CD4-positive, alpha-beta T cell (primary cell): ENCODE results near the gene CELF4. TPM values are rescaled to one million over a fixed set of nuclear protein-coding genes. Genes with fewer than 3 reads are reported as not detected.

ENCODE experiments used
- ATAC-seq: fragments of 200-7000 bp; cut with Tn5 transposase; one replicate; pipeline ENCODE4 v1.10.0; 2022; ENCODE audit warnings: mild to moderate bottlenecking; ENCODE audit not compliant: poor library complexity
- CTCF ChIA-PET: fragments of 350-600 bp; sonication (Branson Sonifier 250); formaldehyde crosslinking; loops from one replicate; lab custom pipeline; 2021; ENCODE audit warnings: antibody characterized with exemption, inconsistent platforms; lab: Charles Lee
- POLR2A ChIA-PET: fragments of 350-600 bp; sonication (Branson Sonifier 250); formaldehyde crosslinking; loops from one replicate; lab custom pipeline; 2021; ENCODE audit warnings: antibody characterized with exemption, inconsistent platforms; lab: Charles Lee
- DNase-seq, 14 experiments: peaks; one replicate each; pipeline ENCODE4 v3.0.0-alpha.2; 2013 to 2020; ENCODE audit warnings: mixed read lengths in 2 of 14
- H3K27ac ChIP-seq, 2 donors: one replicate each; pipeline versions ENCODE4 v1.5.1 to v1.7.0; 2013; ENCODE audit warnings: low read length in 2 of 2, low read depth in 1 of 2, mild to moderate bottlenecking in 1 of 2
- H3K27me3 ChIP-seq, 2 experiments: 1 replicate in 1 of 2; 2 replicates in 1 of 2; pipeline versions ENCODE4 v1.6.1 to v1.7.0; 2013; ENCODE audit warnings: low read length in 2 of 2, control low read depth in 1 of 2, mild to moderate bottlenecking in 1 of 2, moderate library complexity in 1 of 2; ENCODE audit not compliant: insufficient read depth in 2 of 2, control insufficient read depth in 1 of 2
- H3K36me3 ChIP-seq: one replicate; pipeline ENCODE4 v1.6.1; 2013; ENCODE audit warnings: low read length, control low read depth; ENCODE audit not compliant: insufficient read depth
- H3K4me1 ChIP-seq: one replicate; pipeline ENCODE4 v1.6.1; 2013; ENCODE audit warnings: low read length, control low read depth; ENCODE audit not compliant: insufficient read depth
- H3K4me3 ChIP-seq: one replicate; pipeline ENCODE4 v1.5.1; 2013; ENCODE audit warnings: mild to moderate bottlenecking, low read length, moderate library complexity
- H3K9me3 ChIP-seq, 2 experiments: 1 replicate in 1 of 2; 2 replicates in 1 of 2; pipeline versions ENCODE4 v1.6.1 to v1.7.0; 2013; ENCODE audit warnings: low read length in 2 of 2, mild to moderate bottlenecking in 2 of 2, control low read depth in 1 of 2, moderate library complexity in 1 of 2; ENCODE audit not compliant: control insufficient read depth in 1 of 2, insufficient read depth in 1 of 2
- H3K27ac Mint-ChIP-seq: one replicate; pipeline ENCODE4 v1.8.0; 2020; ENCODE audit warnings: mixed read lengths
- H3K27me3 Mint-ChIP-seq: one replicate; pipeline ENCODE4 v1.8.0; 2021; ENCODE audit warnings: mixed read lengths
- H3K36me3 Mint-ChIP-seq: one replicate; pipeline ENCODE4 v1.8.0; 2021; ENCODE audit warnings: low read depth, mixed read lengths
- H3K4me1 Mint-ChIP-seq: one replicate; pipeline ENCODE4 v1.8.0; 2021; ENCODE audit warnings: low read depth, mixed read lengths
- H3K4me3 Mint-ChIP-seq: one replicate; pipeline ENCODE4 v1.8.0; 2020; ENCODE audit warnings: mild to moderate bottlenecking, mixed read lengths
- H3K9me3 Mint-ChIP-seq: one replicate; pipeline ENCODE4 v1.8.0; 2020; ENCODE audit warnings: mixed read lengths
- CTCF ChIP-seq: fragments of 200-600 bp; IDR thresholded peaks from one replicate; pipeline ENCODE4 v1.8.0; 2022; ENCODE audit warnings: antibody characterized with exemption, mild to moderate bottlenecking
- intact Hi-C, 2 experiments: fragments of 100-400 bp; cut with DNase I in 1 of 2; cut with micrococcal nuclease in 1 of 2; formaldehyde crosslinking; loops; one replicate each; pipeline versions ENCODE4 v1.15.1 to v1.9.0; 2023 to 2025; cut with DNase I, micrococcal nuclease
- total RNA-seq, 174 experiments: library from RNA in 2 of 174; stranded (reverse) in 2 of 174; gene quantifications; one replicate each; pipeline ENCODE4 v1.2.3 and lab custom pipeline; 2021 to 2026

CELF4 gene
- total RNA-seq, 2 experiments from 2014 or later = not detected

- Mint-ChIP-seq H3K27ac (no peak overlapping the region), H3K27me3 (peaks cover 6% of the 10 kb centered on the region), H3K4me1 (no peaks in the 10 kb centered on the region), H3K4me3 (no peak overlapping the region), H3K9me3 (no peaks in the 10 kb centered on the region), H3K36me3 (no peaks in the 10 kb centered on the region)
- Histone ChIP-seq H3K4me3 (no peak overlapping the region), H3K9me3 (no peaks in the 10 kb centered on the region), H3K36me3 (no peaks in the 10 kb centered on the region), H3K4me1 (no peaks in the 10 kb centered on the region), H3K27ac (no peak overlapping the region), H3K27me3 (no peaks in the 10 kb centered on the region)
- ChIA-PET POLR2A (no interaction called here), CTCF (no interaction called here)
- TF ChIP-seq CTCF = no peak
- no peak for ATAC-seq
- intact Hi-C loops = no loop called here
- no peak for DNase-seq
Measured at GRCh38 chr18:37339701-37340215, 225.8 kb downstream of the CELF4 start.

GRCh38 chr18:37336568-37337285 lies 228.9 kb downstream of the CELF4 start:
- H3K27ac Mint-ChIP-seq = no peak overlapping the region
- Histone ChIP-seq H3K4me1 (no peaks in the 10 kb centered on the region), H3K4me3 (no peak overlapping the region), H3K36me3 (no peaks in the 10 kb centered on the region), H3K27me3 (no peaks in the 10 kb centered on the region), H3K27ac (no peak overlapping the region), H3K9me3 (no peaks in the 10 kb centered on the region)
- ChIA-PET CTCF (no interaction called here), POLR2A (no interaction called here)
- intact Hi-C loops = no loop called here
- no peak for DNase-seq
- H3K36me3 Mint-ChIP-seq = no peaks in the 10 kb centered on the region
- TF ChIP-seq CTCF = no peak
- ATAC-seq = no peak
- H3K4me1 Mint-ChIP-seq = no peaks in the 10 kb centered on the region
- no peaks in the 10 kb centered on the region for H3K9me3 Mint-ChIP-seq
- H3K4me3 Mint-ChIP-seq = no peak overlapping the region
- H3K27me3 Mint-ChIP-seq = peaks cover 5% of the 10 kb centered on the region

GRCh38 chr18:37335409-37335736 lies 230.2 kb downstream of the CELF4 start:
- DNase-seq (no peak), ATAC-seq (no peak)
- POLR2A ChIA-PET = no interaction called here
- intact Hi-C loops = no loop called here
- no peaks in the 10 kb centered on the region for H3K27me3 ChIP-seq
- no peak overlapping the region for H3K27ac ChIP-seq
- Mint-ChIP-seq H3K4me1 (no peaks in the 10 kb centered on the region), H3K36me3 (no peaks in the 10 kb centered on the region), H3K9me3 (no peaks in the 10 kb centered on the region), H3K4me3 (no peak overlapping the region), H3K27me3 (no peaks in the 10 kb centered on the region), H3K27ac (no peak overlapping the region)
- H3K36me3 ChIP-seq = no peaks in the 10 kb centered on the region
- no peak overlapping the region for H3K4me3 ChIP-seq
- no peaks in the 10 kb centered on the region for H3K4me1 ChIP-seq
- no peaks in the 10 kb centered on the region for H3K9me3 ChIP-seq
- CTCF ChIA-PET = no interaction called here
- TF ChIP-seq CTCF = no peak
